SK-N-SH (cell line): ENCODE data around the gene CATSPERB. TPM values are rescaled to one million over a fixed set of nuclear protein-coding genes. Genes with fewer than 3 reads are reported as not detected.

ENCODE experiments used
- CTCF ChIA-PET: fragments of 300-600, 350-600 bp; formaldehyde crosslinking; extraction: SDS; loops from one replicate; lab custom pipeline; 2021; lab: Yijun Ruan, JAX
- POLR2A ChIA-PET: fragments of 350-600 bp; sonication (Branson Sonifier 250); formaldehyde crosslinking; extraction: SDS; loops from one replicate; lab custom pipeline; 2020; ENCODE audit warnings: antibody characterized with exemption, inconsistent platforms; lab: Yijun Ruan, JAX
- DNase-seq: peaks from one replicate; pipeline ENCODE4 v3.0.0; 2012
- H2AFZ ChIP-seq: fragments of 200-600 bp; sonication (generic); 2 replicates; pipeline ENCODE4 v1.8.1; 2016; ENCODE audit warnings: antibody characterized with exemption, mild to moderate bottlenecking, low read depth
- H3F3A ChIP-seq: fragments of 200-600 bp; sonication (generic); replicated peaks from 2 replicates; pipeline ENCODE3; 2016; ENCODE audit warnings: antibody characterized with exemption, mild to moderate bottlenecking; ENCODE audit not compliant: insufficient read depth
- H3K27ac ChIP-seq, 2 experiments: fragments of 200-500 bp in 1 of 2; fragments of 200-600 bp in 1 of 2; sonication (Bioruptor generic) in 1 of 2; sonication (generic), shearing (Covaris generic) in 1 of 2; 2 replicates each; pipeline versions ENCODE4 v1.5.1 to v1.6.1; 2014 to 2016; ENCODE audit warnings: low read depth in 2 of 2, inconsistent platforms in 1 of 2, low read length in 1 of 2, mild to moderate bottlenecking in 1 of 2, mixed read lengths in 1 of 2
- H3K27me3 ChIP-seq: fragments of 200-600 bp; sonication (generic), shearing (Covaris generic); 2 replicates; pipeline ENCODE4 v1.6.1; 2016; ENCODE audit warnings: mixed run types; ENCODE audit not compliant: insufficient read depth
- H3K36me3 ChIP-seq, 2 experiments: fragments of 200-500 bp in 1 of 2; fragments of 200-600 bp in 1 of 2; sonication (Bioruptor generic) in 1 of 2; sonication (generic) in 1 of 2; replicated peaks in 1 of 2; 2 replicates each; pipeline versions ENCODE3 to v1.5.1; 2014 to 2016; ENCODE audit warnings: low read length in 1 of 2, mild to moderate bottlenecking in 1 of 2; ENCODE audit not compliant: insufficient read depth in 2 of 2, control insufficient read depth in 1 of 2
- H3K4me1 ChIP-seq, 2 experiments: fragments of 200-500 bp in 1 of 2; fragments of 200-600 bp in 1 of 2; sonication (Bioruptor generic) in 1 of 2; sonication (generic), shearing (Covaris generic) in 1 of 2; 2 replicates each; pipeline versions ENCODE4 v1.5.1 to v1.6.1; 2014 to 2016; ENCODE audit warnings: low read depth in 1 of 2, low read length in 1 of 2, mixed run types in 1 of 2; ENCODE audit not compliant: insufficient read depth in 2 of 2, control insufficient read depth in 1 of 2
- H3K4me2 ChIP-seq: fragments of 200-600 bp; sonication (generic), shearing (Covaris generic); 2 replicates; pipeline ENCODE4 v1.6.1; 2017; ENCODE audit warnings: mixed run types
- H3K4me3 ChIP-seq, 2 experiments: fragments of 200-500 bp in 1 of 2; fragments of 200-600 bp in 1 of 2; sonication (Bioruptor generic) in 1 of 2; sonication (generic), shearing (Covaris generic) in 1 of 2; 2 replicates each; pipeline versions ENCODE4 v1.5.1 to v1.8.1; 2014 to 2016; ENCODE audit warnings: low read depth in 2 of 2, inconsistent platforms in 1 of 2, low read length in 1 of 2, mild to moderate bottlenecking in 1 of 2, mixed read lengths in 1 of 2, moderate library complexity in 1 of 2
- H3K79me2 ChIP-seq: fragments of 200-600 bp; sonication (generic); 2 replicates; pipeline ENCODE4 v1.8.1; 2017; ENCODE audit warnings: mild to moderate bottlenecking; ENCODE audit not compliant: insufficient read depth
- H3K9ac ChIP-seq: fragments of 200-600 bp; sonication (generic); 2 replicates; pipeline ENCODE4 v1.6.1; 2017; ENCODE audit warnings: mixed run types
- H3K9me2 ChIP-seq: fragments of 200-600 bp; sonication (generic); 2 replicates; pipeline ENCODE4 v1.6.1; 2017; ENCODE audit warnings: mixed run types
- H3K9me3 ChIP-seq: fragments of 200-600 bp; sonication (generic); 2 replicates; pipeline ENCODE4 v1.6.1; 2017; ENCODE audit warnings: mixed run types, mild to moderate bottlenecking, moderate library complexity
- H4K20me1 ChIP-seq: fragments of 200-600 bp; sonication (generic); 2 replicates; pipeline ENCODE4 v1.6.1; 2017; ENCODE audit warnings: mild to moderate bottlenecking, mixed run types; ENCODE audit not compliant: insufficient read depth
- CHD2 ChIP-seq: fragments of 150-350 bp; IDR thresholded peaks from 2 replicates; pipeline ENCODE4 v1.6.1; 2018; ENCODE audit warnings: low read length; ENCODE audit not compliant: partially characterized antibody
- ELF1 ChIP-seq: IDR thresholded peaks from 2 replicates; pipeline ENCODE4 v1.4.0; 2012
- EP300 ChIP-seq, 2 experiments: IDR thresholded peaks; 2 replicates each; pipeline versions ENCODE4 v1.4.0 to v1.6.1; 2012; ENCODE audit warnings: borderline replicate concordance in 1 of 2, low read depth in 1 of 2, low read length in 1 of 2
- EZH2phosphoT487 ChIP-seq: fragments of 200-600 bp; sonication (generic); IDR thresholded peaks from 2 replicates; pipeline ENCODE4 v1.6.1; 2017; ENCODE audit warnings: low read depth, mixed run types, mild to moderate bottlenecking, antibody characterized with exemption, moderate library complexity, borderline replicate concordance
- MEF2A ChIP-seq: IDR thresholded peaks from 2 replicates; pipeline ENCODE4 v1.4.0; 2012; ENCODE audit warnings: low read depth, borderline replicate concordance
- NRF1 ChIP-seq: IDR thresholded peaks from 2 replicates; pipeline ENCODE4 v1.6.1; 2012; ENCODE audit warnings: low read depth, mild to moderate bottlenecking, low read length
- RAD21 ChIP-seq: IDR thresholded peaks from 2 replicates; pipeline ENCODE4 v1.6.1; 2012; ENCODE audit warnings: mild to moderate bottlenecking, low read length
- RFX5 ChIP-seq: IDR thresholded peaks from 2 replicates; pipeline ENCODE4 v1.6.1; 2012; ENCODE audit warnings: mild to moderate bottlenecking, improper control_type of control experiment, low read length
- RXRA ChIP-seq: IDR thresholded peaks from 2 replicates; pipeline ENCODE4 v1.4.0; 2012; ENCODE audit warnings: low read depth, mild to moderate bottlenecking, borderline replicate concordance
- SIN3A ChIP-seq: IDR thresholded peaks from 2 replicates; pipeline ENCODE4 v1.6.1; 2012; ENCODE audit warnings: low read depth, mild to moderate bottlenecking, low read length, moderate library complexity, borderline replicate concordance
- SMC3 ChIP-seq: IDR thresholded peaks from 2 replicates; pipeline ENCODE4 v1.6.1; 2012; ENCODE audit warnings: low read depth, low read length, improper control_type of control experiment
- TCF12 ChIP-seq: IDR thresholded peaks from 2 replicates; pipeline ENCODE4 v1.4.0; 2012
- YY1 ChIP-seq: IDR thresholded peaks from 2 replicates; pipeline ENCODE4 v1.4.0; 2012; ENCODE audit warnings: low read depth, mild to moderate bottlenecking
- WGBS: methylation state at CpG from one replicate; pipeline ENCODE4 v1.1.6; 2017; ENCODE audit warnings: low lambda C conversion rate; 5-methylcytosine and 5-hydroxymethylcytosine counted together
- polyA plus RNA-seq, 3 experiments: library from polyadenylated mRNA; depleted of rRNA; stranded (reverse); fragments of >200 nt; gene quantifications; 2 replicates each; pipeline ENCODE4 v1.2.3, GENCODE V29; 2012
- TF ChIP-seq, protein P1 (sequence below): fragments of 150-350 bp; IDR thresholded peaks from 2 replicates; pipeline ENCODE4 v1.6.1; 2017; ENCODE audit warnings: antibody characterized with exemption, low read length, low read depth, borderline replicate concordance
- TF ChIP-seq, protein P2 (sequence below): fragments of 200-600 bp; sonication (generic); IDR thresholded peaks from 2 replicates; pipeline ENCODE4 v1.6.1; 2017; ENCODE audit warnings: antibody characterized with exemption, mild to moderate bottlenecking, moderate library complexity
- TF ChIP-seq, protein P3 (sequence below): IDR thresholded peaks from 2 replicates; pipeline ENCODE4 v1.4.0; 2012; ENCODE audit warnings: low read depth

Gene CATSPERB
- polyA plus RNA-seq, 1 of the 3 experiments (the other 2 are of a cell fraction), result 0.08 TPM

DNA sequence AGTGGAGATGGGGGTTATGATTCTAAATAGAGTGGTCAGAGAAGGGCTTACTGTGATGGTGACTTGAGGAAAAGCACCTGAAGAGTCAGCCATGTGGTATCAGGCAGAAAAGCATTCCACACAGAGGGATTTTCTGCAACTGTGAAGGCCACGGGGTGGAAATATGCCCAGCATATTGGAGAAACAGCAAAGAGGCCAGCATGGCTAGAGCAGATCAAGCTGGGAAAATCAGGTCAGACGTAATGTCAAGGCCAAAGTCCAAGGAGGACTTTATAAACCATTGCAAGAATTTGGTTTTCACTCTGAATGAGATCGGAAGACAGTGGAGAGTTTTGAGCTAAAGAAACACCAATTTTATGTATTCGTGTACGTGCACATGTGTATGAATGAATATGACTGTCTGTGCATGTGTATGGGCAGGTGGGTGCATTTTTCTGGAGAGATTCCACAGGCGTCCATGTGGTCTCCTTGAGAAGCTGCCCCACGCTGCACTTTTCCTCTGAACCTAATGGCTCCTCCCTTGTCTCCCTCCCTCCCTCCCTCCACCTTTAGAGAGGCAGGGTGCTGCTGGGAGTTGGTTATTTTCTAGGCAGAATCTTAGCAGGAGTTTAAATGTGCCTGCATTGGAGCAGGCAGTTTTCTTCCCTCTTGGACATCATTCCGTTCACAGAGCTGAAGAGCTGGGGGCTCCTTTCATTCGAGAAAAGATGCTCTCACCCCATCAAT is 124.4 kb downstream of the CATSPERB start:
- Histone ChIP-seq H3K27ac (no peak overlapping the region), H2AFZ (peak overlapping the region; percentile 63; the same call in 1 of the 2 replicates), H3K36me3 (no peaks in the 10 kb centered on the region), H3K9ac (no peak overlapping the region), H3F3A (peaks cover 8% of the 10 kb centered on the region), H3K9me3 (no peaks in the 10 kb centered on the region), H3K27me3 (no peaks in the 10 kb centered on the region), H3K4me1 (peaks cover 0 to 7% of the 10 kb centered on the region in 2 experiments; a peak in 1 of 4 replicates), H4K20me1 (no peaks in the 10 kb centered on the region), H3K79me2 (no peaks in the 10 kb centered on the region), H3K9me2 (no peaks in the 10 kb centered on the region), H3K4me2 (no peak overlapping the region), H3K4me3 (no peak overlapping the region)
- WGBS, result 24% methylated on average over 9 of the region's 9 CpGs
- TF ChIP-seq RFX5 (no peak), TCF12 (no peak), ELF1 (no peak), SIN3A (no peak), RXRA (no peak), EZH2phosphoT487 (no peak), EP300 (IDR thresholded peaks at IDR 0.05; ENCODE audit: borderline replicate concordance in 1 of 2, low read depth in 1 of 2, low read length in 1 of 2) (no peak), SMC3 (no peak), RAD21 (no peak), CHD2 (no peak), YY1 (no peak), NRF1 (no peak), MEF2A (no peak)
- TF ChIP-seq, protein P1, sequence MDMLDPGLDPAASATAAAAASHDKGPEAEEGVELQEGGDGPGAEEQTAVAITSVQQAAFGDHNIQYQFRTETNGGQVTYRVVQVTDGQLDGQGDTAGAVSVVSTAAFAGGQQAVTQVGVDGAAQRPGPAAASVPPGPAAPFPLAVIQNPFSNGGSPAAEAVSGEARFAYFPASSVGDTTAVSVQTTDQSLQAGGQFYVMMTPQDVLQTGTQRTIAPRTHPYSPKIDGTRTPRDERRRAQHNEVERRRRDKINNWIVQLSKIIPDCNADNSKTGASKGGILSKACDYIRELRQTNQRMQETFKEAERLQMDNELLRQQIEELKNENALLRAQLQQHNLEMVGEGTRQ, result no peak
- TF ChIP-seq, protein P2, sequence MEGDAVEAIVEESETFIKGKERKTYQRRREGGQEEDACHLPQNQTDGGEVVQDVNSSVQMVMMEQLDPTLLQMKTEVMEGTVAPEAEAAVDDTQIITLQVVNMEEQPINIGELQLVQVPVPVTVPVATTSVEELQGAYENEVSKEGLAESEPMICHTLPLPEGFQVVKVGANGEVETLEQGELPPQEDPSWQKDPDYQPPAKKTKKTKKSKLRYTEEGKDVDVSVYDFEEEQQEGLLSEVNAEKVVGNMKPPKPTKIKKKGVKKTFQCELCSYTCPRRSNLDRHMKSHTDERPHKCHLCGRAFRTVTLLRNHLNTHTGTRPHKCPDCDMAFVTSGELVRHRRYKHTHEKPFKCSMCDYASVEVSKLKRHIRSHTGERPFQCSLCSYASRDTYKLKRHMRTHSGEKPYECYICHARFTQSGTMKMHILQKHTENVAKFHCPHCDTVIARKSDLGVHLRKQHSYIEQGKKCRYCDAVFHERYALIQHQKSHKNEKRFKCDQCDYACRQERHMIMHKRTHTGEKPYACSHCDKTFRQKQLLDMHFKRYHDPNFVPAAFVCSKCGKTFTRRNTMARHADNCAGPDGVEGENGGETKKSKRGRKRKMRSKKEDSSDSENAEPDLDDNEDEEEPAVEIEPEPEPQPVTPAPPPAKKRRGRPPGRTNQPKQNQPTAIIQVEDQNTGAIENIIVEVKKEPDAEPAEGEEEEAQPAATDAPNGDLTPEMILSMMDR, result no peak
- TF ChIP-seq, protein P3, sequence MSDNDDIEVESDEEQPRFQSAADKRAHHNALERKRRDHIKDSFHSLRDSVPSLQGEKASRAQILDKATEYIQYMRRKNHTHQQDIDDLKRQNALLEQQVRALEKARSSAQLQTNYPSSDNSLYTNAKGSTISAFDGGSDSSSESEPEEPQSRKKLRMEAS, result no peak
- DNase-seq, result no peak
- CTCF ChIA-PET, result no interaction called here
- POLR2A ChIA-PET, result interaction anchor here (0.6 kb wide), 1 partner anchor 853 kb away, joined by 3 read pairs; no protein-coding TSS in a partner anchor
